K562 (cell line): Measurements from ENCODE around the gene SCAP. TPM values are rescaled to one million over a fixed set of nuclear protein-coding genes. Genes with fewer than 3 reads are reported as not detected.
A peak's percentile ranks its signal among the peaks of the same experiment; 100 is the strongest.

Experiments used
- CHD1 ChIP-seq: fragments of 200-600 bp; sonication (generic); IDR thresholded peaks from one replicate; pipeline ENCODE4 v1.6.1; 2012; ENCODE audit warnings: mild to moderate bottlenecking, moderate library complexity, low read length, inconsistent platforms
- NCOA2 ChIP-seq, 2 experiments: fragments of 450-650 bp; IDR thresholded peaks; 2 replicates each; pipeline ENCODE4 v1.6.1; 2018; ENCODE audit warnings: mild to moderate bottlenecking in 2 of 2, moderate library complexity in 1 of 2; ENCODE audit not compliant: partially characterized antibody in 2 of 2
- NEUROD1 ChIP-seq: fragments of 150-350 bp; IDR thresholded peaks from 2 replicates; pipeline ENCODE4 v1.6.1; 2014; ENCODE audit warnings: borderline replicate concordance, low read length, low read depth; ENCODE audit not compliant: partially characterized antibody
- NFE2L1 ChIP-seq: fragments of 450-650 bp; IDR thresholded peaks from 2 replicates; pipeline ENCODE4 v1.6.1; 2016; ENCODE audit warnings: missing genetic modification characterization, low read depth, mild to moderate bottlenecking, missing compliant biosample characterization, moderate library complexity, borderline replicate concordance
- PYGO2 ChIP-seq: fragments of 450-650 bp; IDR thresholded peaks from 2 replicates; pipeline ENCODE4 v1.6.1; 2016; ENCODE audit warnings: mild to moderate bottlenecking, missing genetic modification characterization, moderate library complexity, missing compliant biosample characterization
- ZNF41 ChIP-seq: fragments of 250-450 bp; sonication (Bioruptor Pico); conservative IDR thresholded peaks from 2 replicates; pipeline ENCODE4 v1.4.0; 2020; ENCODE audit warnings: mild to moderate bottlenecking
- polyA plus RNA-seq, 8 experiments: library from polyadenylated mRNA; depleted of rRNA in 4 of 8; stranded (reverse) in 5 of 8; unstranded in 3 of 8; fragments of >200 nt; fragmentation: Nextera tagmentation in 2 of 8; fragmentation: Illumina TruSeq in 1 of 8; extraction: Ambion mirVana in 2 of 8; extraction: Trizol in 1 of 8; gene quantifications; 2 replicates each; pipeline versions ENCODE4 v1.2.1 to v1.2.3, GENCODE V29; 2011 to 2014; ENCODE audit warnings: inconsistent platforms in 1 of 8, missing spikeins in 1 of 8
- total RNA-seq, 7 experiments: library from RNA; depleted of rRNA in 6 of 7; stranded (reverse); fragments of >200 nt in 6 of 7; fragmentation: Illumina TruSeq in 2 of 7; extraction: Trizol in 2 of 7; gene quantifications; 2 replicates each; pipeline versions ENCODE4 v1.2.1 to v1.2.3, GENCODE V29; 2011 to 2021; ENCODE audit warnings: low replicate concordance in 1 of 7
- TF ChIP-seq, protein P1 (sequence below): fragments of 250-450 bp; sonication (Bioruptor Pico); IDR thresholded peaks from 2 replicates; pipeline ENCODE4 v1.4.0; 2020
- TF ChIP-seq, protein P2 (sequence below), 2 experiments: fragments of 450-650 bp; IDR thresholded peaks; 2 replicates each; pipeline ENCODE4 v1.6.1; 2016; ENCODE audit warnings: mild to moderate bottlenecking in 2 of 2, borderline replicate concordance in 1 of 2, low read depth in 1 of 2, moderate library complexity in 1 of 2
- TF ChIP-seq, protein P3 (sequence below): sonication (generic); formaldehyde crosslinking; IDR thresholded peaks from 2 replicates; pipeline ENCODE4 v1.8.1; 2023; ENCODE audit warnings: mild to moderate bottlenecking, missing genetic modification reagents
- TF ChIP-seq, protein P4 (sequence below): fragments of 250-450 bp; sonication (Bioruptor Pico); IDR thresholded peaks from 2 replicates; pipeline ENCODE4 v1.5.0; 2021; ENCODE audit warnings: mild to moderate bottlenecking, moderate library complexity

Gene SCAP
- total and polyA plus RNA-seq, 9 of the 15 experiments (the other 6 are each of a cell fraction or from before 2014, with no cell fraction given) = 2.6 to 104 (median 37.8) TPM

DNA sequence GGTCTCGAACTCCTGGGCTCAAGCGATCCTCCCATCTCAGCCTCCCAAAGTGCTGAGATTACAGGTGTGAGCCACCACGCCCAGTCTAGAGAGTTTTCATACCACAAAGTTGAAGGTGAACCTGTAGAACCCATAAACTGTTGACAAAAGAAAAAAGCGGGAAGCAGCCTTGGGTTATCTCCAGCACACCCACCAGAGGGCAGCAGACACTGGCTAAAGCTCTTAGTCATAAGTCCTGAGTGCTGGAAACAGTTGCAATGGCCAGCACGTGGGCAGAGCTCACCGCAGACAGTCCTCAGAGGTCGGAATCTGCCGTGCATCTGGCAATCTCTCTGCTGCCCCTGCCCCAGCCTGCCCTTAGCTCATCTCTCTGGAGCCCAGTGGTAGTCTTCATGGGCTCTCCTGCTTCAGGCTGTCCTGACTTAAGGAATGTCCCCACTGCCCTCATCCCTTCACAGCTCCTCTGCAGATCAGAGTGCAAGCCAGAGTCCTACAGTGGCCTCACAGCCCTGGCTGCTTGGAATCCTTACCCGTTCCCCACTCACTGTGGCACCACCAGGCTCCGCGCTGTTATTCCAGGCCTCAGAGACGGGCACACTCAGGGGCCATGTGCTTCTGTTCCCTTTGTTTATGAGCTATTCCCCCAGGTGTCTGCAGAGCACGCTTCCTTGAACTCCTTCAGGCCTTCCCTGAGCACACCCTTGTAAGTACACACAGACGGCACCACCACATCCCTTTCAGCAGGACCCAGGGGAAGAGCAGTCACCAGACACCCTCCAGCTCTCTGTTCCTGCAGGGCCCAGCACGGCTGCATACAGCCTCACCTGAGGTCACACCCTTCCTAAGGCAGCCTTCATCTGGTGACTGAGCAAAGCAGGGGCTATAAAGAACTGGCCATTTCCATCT, 46.6 kb upstream of the SCAP start (continued):
- TF ChIP-seq, protein P1, sequence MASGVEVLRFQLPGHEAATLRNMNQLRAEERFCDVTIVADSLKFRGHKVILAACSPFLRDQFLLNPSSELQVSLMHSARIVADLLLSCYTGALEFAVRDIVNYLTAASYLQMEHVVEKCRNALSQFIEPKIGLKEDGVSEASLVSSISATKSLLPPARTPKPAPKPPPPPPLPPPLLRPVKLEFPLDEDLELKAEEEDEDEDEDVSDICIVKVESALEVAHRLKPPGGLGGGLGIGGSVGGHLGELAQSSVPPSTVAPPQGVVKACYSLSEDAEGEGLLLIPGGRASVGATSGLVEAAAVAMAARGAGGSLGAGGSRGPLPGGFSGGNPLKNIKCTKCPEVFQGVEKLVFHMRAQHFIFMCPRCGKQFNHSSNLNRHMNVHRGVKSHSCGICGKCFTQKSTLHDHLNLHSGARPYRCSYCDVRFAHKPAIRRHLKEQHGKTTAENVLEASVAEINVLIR = no peak
- TF ChIP-seq, protein P2, sequence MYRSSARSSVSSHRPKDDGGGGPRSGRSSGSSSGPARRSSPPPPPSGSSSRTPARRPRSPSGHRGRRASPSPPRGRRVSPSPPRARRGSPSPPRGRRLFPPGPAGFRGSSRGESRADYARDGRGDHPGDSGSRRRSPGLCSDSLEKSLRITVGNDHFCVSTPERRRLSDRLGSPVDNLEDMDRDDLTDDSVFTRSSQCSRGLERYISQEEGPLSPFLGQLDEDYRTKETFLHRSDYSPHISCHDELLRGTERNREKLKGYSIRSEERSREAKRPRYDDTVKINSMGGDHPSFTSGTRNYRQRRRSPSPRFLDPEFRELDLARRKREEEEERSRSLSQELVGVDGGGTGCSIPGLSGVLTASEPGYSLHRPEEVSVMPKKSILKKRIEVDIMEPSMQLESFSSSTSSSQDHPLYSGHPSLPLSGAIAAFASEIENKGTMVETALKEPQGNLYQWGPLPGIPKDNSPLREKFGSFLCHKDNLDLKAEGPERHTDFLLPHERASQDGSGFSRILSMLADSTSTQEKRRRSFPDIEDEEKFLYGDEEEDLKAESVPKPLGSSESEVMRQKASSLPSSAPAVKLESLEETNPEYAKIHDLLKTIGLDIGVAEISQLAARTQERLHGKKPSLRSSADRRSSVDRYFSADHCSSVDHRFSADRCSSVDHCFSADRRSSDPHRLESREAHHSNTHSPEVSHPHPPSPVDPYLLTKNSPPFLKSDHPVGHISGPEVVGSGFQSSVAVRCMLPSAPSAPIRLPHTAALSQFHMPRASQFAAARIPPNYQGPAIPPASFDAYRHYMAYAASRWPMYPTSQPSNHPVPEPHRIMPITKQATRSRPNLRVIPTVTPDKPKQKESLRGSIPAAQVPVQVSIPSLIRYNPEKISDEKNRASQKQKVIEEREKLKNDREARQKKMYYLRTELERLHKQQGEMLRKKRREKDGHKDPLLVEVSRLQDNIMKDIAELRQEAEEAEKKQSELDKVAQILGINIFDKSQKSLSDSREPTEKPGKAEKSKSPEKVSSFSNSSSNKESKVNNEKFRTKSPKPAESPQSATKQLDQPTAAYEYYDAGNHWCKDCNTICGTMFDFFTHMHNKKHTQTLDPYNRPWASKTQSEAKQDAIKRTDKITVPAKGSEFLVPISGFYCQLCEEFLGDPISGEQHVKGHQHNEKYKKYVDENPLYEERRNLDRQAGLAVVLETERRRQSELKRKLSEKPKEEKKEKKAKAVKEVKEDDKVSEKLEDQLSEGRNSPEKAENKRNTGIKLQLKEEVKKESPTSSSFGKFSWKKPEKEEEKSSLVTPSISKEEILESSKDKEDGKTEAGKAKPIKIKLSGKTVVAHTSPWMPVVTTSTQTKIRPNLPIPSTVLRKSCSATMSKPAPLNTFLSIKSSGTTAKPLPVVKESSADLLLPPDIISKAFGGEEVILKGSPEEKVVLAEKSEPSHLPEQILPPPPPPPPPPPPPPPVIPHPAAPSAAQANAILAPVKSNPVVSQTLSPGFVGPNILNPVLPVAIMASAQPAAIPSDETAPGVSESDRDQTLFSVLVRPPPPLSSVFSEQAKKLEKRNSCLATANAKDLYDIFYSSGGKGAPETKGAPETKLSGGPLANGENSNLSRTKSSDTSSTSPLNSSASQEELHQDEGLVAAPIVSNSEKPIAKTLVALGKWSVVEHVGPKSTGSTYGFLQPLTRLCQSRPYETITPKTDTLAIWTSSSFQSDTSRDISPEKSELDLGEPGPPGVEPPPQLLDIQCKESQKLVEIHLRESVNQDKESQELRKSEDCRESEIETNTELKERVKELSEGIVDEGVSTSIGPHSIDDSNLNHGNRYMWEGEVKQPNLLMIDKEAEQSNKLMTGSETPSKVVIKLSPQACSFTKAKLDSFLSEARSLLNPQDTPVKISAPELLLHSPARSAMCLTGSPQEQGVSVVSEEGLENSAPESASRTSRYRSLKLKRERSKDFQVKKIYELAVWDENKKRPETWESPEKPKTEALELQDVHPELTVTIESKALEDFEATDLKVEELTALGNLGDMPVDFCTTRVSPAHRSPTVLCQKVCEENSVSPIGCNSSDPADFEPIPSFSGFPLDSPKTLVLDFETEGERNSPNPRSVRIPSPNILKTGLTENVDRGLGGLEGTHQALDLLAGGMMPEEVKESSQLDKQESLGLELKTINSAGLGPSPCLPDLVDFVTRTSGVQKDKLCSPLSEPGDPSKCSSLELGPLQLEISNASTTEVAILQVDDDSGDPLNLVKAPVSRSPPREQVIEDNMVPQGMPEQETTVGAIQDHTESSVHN (IDR thresholded peaks at IDR 0.05; ENCODE audit: borderline replicate concordance in 1 of 2, low read depth in 1 of 2) = no peak
- TF ChIP-seq NFE2L1 (tag) (no peak), NCOA2 (IDR thresholded peaks at IDR 0.05; ENCODE audit: partially characterized antibody in 2 of 2) (no peak), CHD1 (no peak), ZNF41 (CRISPR knock-in tag) (no peak), PYGO2 (tag) (no peak), NEUROD1 (peak; percentile 16)
- TF ChIP-seq, protein P3, sequence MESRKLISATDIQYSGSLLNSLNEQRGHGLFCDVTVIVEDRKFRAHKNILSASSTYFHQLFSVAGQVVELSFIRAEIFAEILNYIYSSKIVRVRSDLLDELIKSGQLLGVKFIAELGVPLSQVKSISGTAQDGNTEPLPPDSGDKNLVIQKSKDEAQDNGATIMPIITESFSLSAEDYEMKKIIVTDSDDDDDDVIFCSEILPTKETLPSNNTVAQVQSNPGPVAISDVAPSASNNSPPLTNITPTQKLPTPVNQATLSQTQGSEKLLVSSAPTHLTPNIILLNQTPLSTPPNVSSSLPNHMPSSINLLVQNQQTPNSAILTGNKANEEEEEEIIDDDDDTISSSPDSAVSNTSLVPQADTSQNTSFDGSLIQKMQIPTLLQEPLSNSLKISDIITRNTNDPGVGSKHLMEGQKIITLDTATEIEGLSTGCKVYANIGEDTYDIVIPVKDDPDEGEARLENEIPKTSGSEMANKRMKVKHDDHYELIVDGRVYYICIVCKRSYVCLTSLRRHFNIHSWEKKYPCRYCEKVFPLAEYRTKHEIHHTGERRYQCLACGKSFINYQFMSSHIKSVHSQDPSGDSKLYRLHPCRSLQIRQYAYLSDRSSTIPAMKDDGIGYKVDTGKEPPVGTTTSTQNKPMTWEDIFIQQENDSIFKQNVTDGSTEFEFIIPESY = peak; percentile 93
- TF ChIP-seq, protein P4, sequence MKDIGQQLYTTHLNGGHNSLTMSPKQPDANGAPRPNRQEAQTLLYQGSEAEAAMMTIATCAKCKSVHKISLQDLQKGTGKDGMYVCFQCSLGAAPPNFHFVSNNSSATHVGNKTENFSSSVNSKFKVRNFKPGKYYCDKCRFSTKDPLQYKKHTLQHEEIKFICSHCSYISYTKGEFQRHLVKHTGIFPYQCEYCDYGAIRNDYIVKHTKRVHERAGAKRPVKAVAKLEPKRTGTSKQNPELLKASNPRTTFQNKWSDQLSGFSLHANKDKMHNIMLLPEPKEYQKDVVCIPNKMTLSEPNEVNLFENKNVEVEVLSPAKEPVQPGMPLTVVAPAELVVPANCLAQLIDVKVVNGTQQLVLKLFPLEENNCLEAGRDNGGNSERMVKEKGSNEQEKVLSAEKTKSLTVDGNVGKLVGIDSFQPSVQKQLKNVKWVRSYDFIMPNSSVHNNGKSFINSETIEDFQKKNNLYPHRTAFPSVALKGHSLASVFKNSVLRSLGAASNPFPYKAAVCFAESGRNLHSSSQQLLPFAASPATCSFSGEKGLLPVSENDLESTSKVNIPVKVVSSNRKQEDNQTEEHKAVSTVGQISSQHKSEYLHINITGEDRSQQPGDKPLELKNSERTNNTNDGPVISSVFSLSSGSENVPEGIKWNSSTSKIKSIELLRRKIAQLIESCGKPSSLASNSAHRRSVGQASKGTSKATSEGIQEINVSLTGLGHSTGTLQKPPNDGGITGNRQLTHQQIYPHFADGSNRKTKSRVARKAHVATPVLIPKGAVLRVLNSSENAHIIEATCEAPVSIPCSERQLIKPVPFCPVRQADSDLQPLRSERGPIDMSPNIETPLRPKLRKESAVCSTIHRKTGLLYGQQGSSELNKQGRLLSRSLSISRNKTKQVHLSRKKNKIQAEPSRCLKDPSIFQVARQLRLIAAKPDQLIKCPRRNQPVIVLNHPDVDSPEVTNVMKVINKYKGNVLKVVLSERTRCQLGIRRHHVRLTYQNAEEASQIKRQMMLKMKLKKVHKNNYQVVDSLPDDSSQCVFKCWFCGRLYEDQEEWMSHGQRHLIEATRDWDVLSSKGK (CRISPR knock-in tag) = no peak
